WTC11 (cell line): ENCODE measurements around the gene AGPS. TPM values are rescaled to one million over a fixed set of nuclear protein-coding genes. Genes with fewer than 3 reads are reported as not detected.

Source experiments
- ATAC-seq: fragments of 200-7000 bp; cut with Tn5 transposase; 2 replicates; pipeline ENCODE4 v1.10.0; 2021; ENCODE audit warnings: mild to moderate bottlenecking, moderate library complexity
- CTCF ChIA-PET: fragments of 300-600 bp; sonication (Branson Sonifier 250); formaldehyde crosslinking; loops from one replicate; lab custom pipeline; 2021; ENCODE audit warnings: antibody characterized with exemption; lab: Charles Lee
- POLR2A ChIA-PET: fragments of 350-600 bp; sonication (Branson Sonifier 250); formaldehyde crosslinking; loops from one replicate; lab custom pipeline; 2021; ENCODE audit warnings: antibody characterized with exemption; lab: Charles Lee
- DNase-seq: peaks from one replicate; pipeline ENCODE4 v3.0.0; 2021; ENCODE audit warnings: low spot score
- H3K27ac Mint-ChIP-seq: 2 replicates; pipeline ENCODE4 v1.8.0; 2021; ENCODE audit warnings: mixed read lengths
- H3K27me3 Mint-ChIP-seq: 2 replicates; pipeline ENCODE4 v1.8.0; 2021; ENCODE audit warnings: low read depth, mild to moderate bottlenecking, moderate library complexity, mixed read lengths
- H3K36me3 Mint-ChIP-seq: 2 replicates; pipeline ENCODE4 v1.8.0; 2021; ENCODE audit warnings: mixed read lengths
- H3K4me1 Mint-ChIP-seq: 2 replicates; pipeline ENCODE4 v1.8.0; 2022; ENCODE audit warnings: mixed read lengths
- H3K4me3 Mint-ChIP-seq: 2 replicates; pipeline ENCODE4 v1.8.0; 2021; ENCODE audit warnings: mild to moderate bottlenecking, moderate library complexity, mixed read lengths
- H3K9me3 Mint-ChIP-seq: 2 replicates; pipeline ENCODE4 v1.8.0; 2021; ENCODE audit warnings: mixed read lengths
- ATF1 ChIP-seq: sonication (generic); formaldehyde crosslinking; IDR thresholded peaks from 2 replicates; pipeline ENCODE4 v1.8.1; 2023; ENCODE audit warnings: mild to moderate bottlenecking, moderate library complexity, missing genetic modification reagents
- CREB1 ChIP-seq: sonication (generic); formaldehyde crosslinking; IDR thresholded peaks from 2 replicates; pipeline ENCODE4 v1.8.0; 2023; ENCODE audit warnings: mild to moderate bottlenecking, missing genetic modification reagents
- CTCF ChIP-seq: fragments of 200-600 bp; IDR thresholded peaks from 2 replicates; pipeline ENCODE4 v1.8.0; 2022; ENCODE audit warnings: antibody characterized with exemption
- E2F1 ChIP-seq: sonication (generic); formaldehyde crosslinking; IDR thresholded peaks from 2 replicates; pipeline ENCODE4 v1.8.0; 2022; ENCODE audit warnings: mild to moderate bottlenecking, missing genetic modification reagents
- FOXJ3 ChIP-seq: sonication (generic); formaldehyde crosslinking; IDR thresholded peaks from 2 replicates; pipeline ENCODE4 v1.9.0; 2021; ENCODE audit warnings: missing genetic modification reagents, mild to moderate bottlenecking, borderline replicate concordance
- FOXK1 ChIP-seq: sonication (generic); formaldehyde crosslinking; IDR thresholded peaks from 2 replicates; pipeline ENCODE4 v1.8.0; 2022; ENCODE audit warnings: mild to moderate bottlenecking, moderate library complexity, missing genetic modification reagents
- HMGXB4 ChIP-seq: sonication (generic); formaldehyde crosslinking; IDR thresholded peaks from 2 replicates; pipeline ENCODE4 v1.8.1; 2023; ENCODE audit warnings: mild to moderate bottlenecking, moderate library complexity, missing genetic modification reagents
- IRF1 ChIP-seq: sonication (generic); formaldehyde crosslinking; IDR thresholded peaks from 2 replicates; pipeline ENCODE4 v1.8.0; 2023; ENCODE audit warnings: missing genetic modification reagents
- IRF2 ChIP-seq: sonication (generic); formaldehyde crosslinking; IDR thresholded peaks from 2 replicates; pipeline ENCODE4 v1.8.0; 2022; ENCODE audit warnings: low read depth, missing genetic modification reagents, borderline replicate concordance
- MYBL2 ChIP-seq: sonication (generic); formaldehyde crosslinking; IDR thresholded peaks from 2 replicates; pipeline ENCODE4 v1.8.1; 2023; ENCODE audit warnings: mild to moderate bottlenecking, moderate library complexity, missing genetic modification reagents
- NFE2L1 ChIP-seq: sonication (generic); formaldehyde crosslinking; IDR thresholded peaks from 2 replicates; pipeline ENCODE4 v1.8.1; 2023; ENCODE audit warnings: missing genetic modification reagents
- NFYB ChIP-seq: sonication (generic); formaldehyde crosslinking; conservative IDR thresholded peaks from 2 replicates; pipeline ENCODE4 v1.8.0; 2022; ENCODE audit warnings: low read depth, missing genetic modification reagents
- TP53 ChIP-seq: sonication (generic); formaldehyde crosslinking; IDR thresholded peaks from 2 replicates; pipeline ENCODE4 v1.8.1; 2023; ENCODE audit warnings: mild to moderate bottlenecking, missing genetic modification reagents
- USF1 ChIP-seq: sonication (generic); formaldehyde crosslinking; IDR thresholded peaks from 2 replicates; pipeline ENCODE4 v1.8.0; 2022; ENCODE audit warnings: mild to moderate bottlenecking, missing genetic modification reagents
- USF2 ChIP-seq: sonication (generic); formaldehyde crosslinking; IDR thresholded peaks from 2 replicates; pipeline ENCODE4 v1.8.1; 2023; ENCODE audit warnings: mild to moderate bottlenecking, missing genetic modification reagents, moderate library complexity
- ZBTB21 ChIP-seq: sonication (generic); formaldehyde crosslinking; IDR thresholded peaks from 2 replicates; pipeline ENCODE4 v1.8.1; 2023; ENCODE audit warnings: mild to moderate bottlenecking, missing genetic modification reagents, borderline replicate concordance
- ZNF138 ChIP-seq: sonication (generic); formaldehyde crosslinking; conservative IDR thresholded peaks from 2 replicates; pipeline ENCODE4 v1.8.1; 2022; ENCODE audit warnings: mild to moderate bottlenecking, moderate library complexity, missing genetic modification reagents
- ZNF281 ChIP-seq: sonication (generic); formaldehyde crosslinking; IDR thresholded peaks from 2 replicates; pipeline ENCODE4 v1.8.0; 2023; ENCODE audit warnings: mild to moderate bottlenecking, missing genetic modification reagents
- ZNF425 ChIP-seq: fragments of 250-450 bp; sonication (Bioruptor Pico); conservative IDR thresholded peaks from 2 replicates; pipeline ENCODE4 v1.9.0; 2021; ENCODE audit warnings: mild to moderate bottlenecking
- total RNA-seq: library from RNA; stranded (reverse); gene quantifications from 3 replicates; pipeline ENCODE4 v1.2.3, GENCODE V29; 2021

Gene AGPS
- total RNA-seq, 1 experiment from 2014 or later, result 60.8 TPM

- H3K9me3 Mint-ChIP-seq, result peaks cover 3% of the 10 kb centered on the region; the same call in 1 of the 2 replicates
- DNase-seq (no peak), ATAC-seq (no peak)
- peak overlapping the region; percentile 60; the same call in 1 of the 2 replicates for H3K27ac Mint-ChIP-seq
- H3K27me3 Mint-ChIP-seq, result no peaks in the 10 kb centered on the region
- no peaks in the 10 kb centered on the region for H3K36me3 Mint-ChIP-seq
- ChIA-PET POLR2A (no interaction called here), CTCF (no interaction called here)
- TF ChIP-seq ZBTB21 (CRISPR knock-in tag) (no peak), FOXJ3 (no peak), MYBL2 (CRISPR knock-in tag) (no peak), USF2 (no peak), USF1 (CRISPR knock-in tag) (no peak), ZNF425 (no peak), IRF2 (CRISPR knock-in tag) (no peak), TP53 (no peak), HMGXB4 (CRISPR knock-in tag) (no peak), ZNF138 (no peak), NFE2L1 (no peak), ZNF281 (no peak), ATF1 (CRISPR knock-in tag) (no peak), CREB1 (no peak), FOXK1 (CRISPR knock-in tag) (no peak), CTCF (no peak), E2F1 (CRISPR knock-in tag) (no peak), IRF1 (CRISPR knock-in tag) (no peak), NFYB (no peak)
- H3K4me3 Mint-ChIP-seq, result no peak overlapping the region
- H3K4me1 Mint-ChIP-seq, result peaks cover 37% of the 10 kb centered on the region
Measured at GRCh38 chr2:177531706-177532105, 139.1 kb downstream of the AGPS start.
